Measurements from ENCODE around the gene AUP1.

AUP1 gene

GRCh38 chr2:74502720-74503505, 26.6 kb downstream of the AUP1 start:
- DNase-seq (ENCODE audit: low read depth in 2 of 2), result peak; percentile 90 to 92
- peak overlapping the region; percentile 67 to 69 for H3K4me3 ChIP-seq (replicated peaks in 1 of 2; ENCODE audit: low read depth in 2 of 2, low read length in 2 of 2)
- peak; percentile 34 for TF ChIP-seq CTCF (IDR thresholded peaks at IDR 0.05; ENCODE audit: low read depth, low read length)

DNA sequence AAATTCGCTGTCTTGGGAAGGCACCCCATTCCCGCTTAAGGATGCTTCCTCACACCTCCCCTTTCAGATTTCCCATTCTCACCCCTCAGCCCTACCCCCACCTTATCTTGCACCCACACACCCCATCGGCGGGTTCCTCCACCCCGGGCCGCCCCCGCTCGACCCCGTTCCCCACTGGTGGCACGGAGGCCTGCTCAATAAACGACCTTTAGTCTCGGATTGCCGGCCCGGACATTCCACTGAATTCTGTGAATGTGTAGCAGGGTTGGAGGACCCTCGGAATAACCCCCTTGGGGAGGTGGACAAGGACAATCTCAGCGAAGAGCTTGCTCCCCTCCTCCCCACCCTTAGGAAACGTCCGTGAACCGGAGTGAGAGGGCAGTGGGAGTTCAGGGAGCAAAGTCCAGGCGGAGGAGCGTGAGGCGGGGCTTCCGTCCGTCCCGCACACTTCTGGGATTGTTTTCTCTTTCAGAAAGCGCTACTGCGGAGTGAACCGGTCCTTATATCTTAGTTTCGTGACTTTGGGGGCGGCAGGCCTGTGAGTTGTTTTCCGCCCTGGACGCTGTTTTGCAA, 27.3 kb downstream of the AUP1 start:
- peak; percentile 19 to 28 for DNase-seq (ENCODE audit: low read depth in 2 of 2)
- H3K4me3 ChIP-seq (replicated peaks in 1 of 2; ENCODE audit: low read depth in 2 of 2, low read length in 2 of 2), result peak overlapping the region; percentile 67 to 69
- TF ChIP-seq CTCF (IDR thresholded peaks at IDR 0.05; ENCODE audit: low read depth, low read length), result no peak

DNA sequence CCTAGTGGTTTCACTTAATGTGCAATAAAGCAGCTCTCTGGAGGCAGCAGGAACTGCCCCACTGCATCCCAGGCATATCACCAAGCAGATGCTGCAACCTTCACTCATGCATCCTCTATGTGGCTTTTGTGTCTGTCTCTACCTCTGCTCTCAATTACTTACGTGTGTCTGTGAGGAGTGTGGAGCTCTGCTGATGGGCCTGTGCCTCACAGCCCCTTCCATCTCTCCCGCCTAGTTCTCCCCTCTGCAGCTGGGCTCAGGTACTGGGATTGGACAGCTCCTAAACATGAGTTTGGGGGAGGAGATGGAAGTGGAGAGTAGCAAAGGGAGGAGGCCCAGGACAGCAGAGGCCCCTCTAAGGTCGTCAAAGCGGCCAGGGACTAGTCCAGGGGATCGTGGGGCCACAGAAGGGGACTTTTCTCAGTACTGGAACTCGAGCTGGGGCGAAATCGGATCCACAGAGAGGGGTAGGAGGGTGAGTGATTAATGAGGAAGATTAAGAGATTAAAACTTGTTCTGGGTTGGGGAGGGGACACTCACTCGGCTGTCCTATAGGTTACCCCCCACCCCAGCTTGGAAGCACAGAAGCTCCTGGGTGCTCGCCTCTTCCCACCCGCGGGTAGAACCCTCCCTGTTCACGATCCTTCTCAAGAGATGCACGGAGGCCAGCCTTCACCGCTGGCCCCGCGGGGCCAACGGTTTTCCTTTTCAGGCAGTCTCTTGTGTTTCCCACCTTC, 28.0 kb downstream of the AUP1 start:
- DNase-seq (ENCODE audit: low read depth in 2 of 2), result no peak
- TF ChIP-seq CTCF (IDR thresholded peaks at IDR 0.05; ENCODE audit: low read depth, low read length), result no peak
- peak overlapping the region in 1 of 2 donors; percentile 69 for H3K4me3 ChIP-seq (replicated peaks in 1 of 2; ENCODE audit: low read depth in 2 of 2, low read length in 2 of 2)

GRCh38 chr2:74500578-74500946, 28.9 kb downstream of the AUP1 start:
- no peak for TF ChIP-seq CTCF (IDR thresholded peaks at IDR 0.05; ENCODE audit: low read depth, low read length)
- no peak for DNase-seq (ENCODE audit: low read depth in 2 of 2)
- no peak overlapping the region for H3K4me3 ChIP-seq (replicated peaks in 1 of 2; ENCODE audit: low read depth in 2 of 2, low read length in 2 of 2)

DNA sequence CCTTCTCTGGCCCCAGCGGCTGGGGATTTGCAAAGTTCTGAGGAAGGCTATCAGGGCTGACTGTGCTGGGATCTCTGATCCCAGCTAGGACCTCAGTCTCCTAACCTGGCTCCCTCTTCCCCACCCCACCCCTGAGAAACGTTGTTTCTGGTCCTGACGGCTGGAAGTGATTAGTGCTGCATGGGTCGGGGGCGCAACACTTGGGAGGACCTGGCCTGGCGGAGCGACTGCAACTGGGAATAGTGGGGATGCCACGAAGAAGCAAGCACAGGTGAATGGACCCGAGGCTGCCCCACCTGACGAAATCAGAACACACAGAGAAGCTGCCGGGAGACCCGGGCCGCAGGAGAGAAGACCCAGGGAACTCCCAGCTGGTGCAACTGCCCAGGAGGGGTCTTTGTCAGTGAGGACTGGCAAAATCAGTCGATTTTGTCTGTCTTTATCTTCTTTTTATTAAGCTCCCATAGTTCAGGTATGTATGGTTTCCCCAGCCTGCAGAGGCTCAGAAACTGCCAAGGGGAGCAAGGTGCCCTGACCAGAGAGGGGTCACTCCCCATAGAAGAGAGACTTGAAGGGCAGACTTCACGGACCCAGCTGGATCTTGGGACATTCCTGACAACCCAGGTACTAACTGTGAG, 29.4 kb downstream of the AUP1 start:
- H3K4me3 ChIP-seq (replicated peaks in 1 of 2; ENCODE audit: low read depth in 2 of 2, low read length in 2 of 2), result no peak overlapping the region
- no peak for TF ChIP-seq CTCF (IDR thresholded peaks at IDR 0.05; ENCODE audit: low read depth, low read length)
- no peak for DNase-seq (ENCODE audit: low read depth in 2 of 2)

DNA sequence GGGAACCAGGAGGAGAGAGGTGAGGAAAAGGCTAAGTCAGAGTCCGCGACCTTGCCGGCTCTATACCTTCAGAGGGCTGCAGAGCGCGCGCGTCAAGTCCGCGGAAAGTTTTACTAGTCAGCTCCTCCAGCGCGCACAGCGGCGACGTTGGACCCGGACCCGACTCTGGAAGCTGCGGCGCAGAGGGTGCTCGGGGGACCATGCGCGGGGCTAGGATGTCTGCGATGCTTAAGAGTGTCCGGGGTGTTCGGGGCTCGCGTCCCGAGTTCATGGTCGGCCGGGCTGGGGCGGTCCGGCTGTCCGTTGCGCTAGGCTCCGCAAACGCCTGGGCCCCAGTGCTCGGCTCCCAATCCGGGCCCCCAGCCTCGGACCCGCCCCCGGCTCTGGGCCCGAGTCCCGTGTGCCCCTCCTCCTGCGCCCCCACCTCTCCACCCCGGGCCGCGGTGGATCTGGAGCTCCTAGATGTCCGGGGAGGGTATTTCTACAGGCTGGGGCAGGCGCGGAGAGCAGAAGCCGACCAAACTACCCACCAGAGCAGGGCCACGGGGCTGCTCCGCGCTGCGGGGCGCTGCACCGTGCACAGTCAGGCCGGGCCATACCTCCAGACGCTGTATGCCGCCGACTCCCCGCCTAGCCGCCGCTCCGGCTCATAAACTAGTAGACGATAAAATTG, 30.1 kb downstream of the AUP1 start, which contains the start of gene LBX2:
LBX2 (minus strand) TSS at position 337 of the 673 bp plus-strand sequence; CDS start at position 271, 66 bp downstream.
- H3K4me3 ChIP-seq (replicated peaks in 1 of 2; ENCODE audit: low read depth in 2 of 2, low read length in 2 of 2), result peak within 1 kb of the TSS; percentile 35 to 39
- no peak for TF ChIP-seq CTCF (IDR thresholded peaks at IDR 0.05; ENCODE audit: low read depth, low read length)
- DNase-seq (ENCODE audit: low read depth in 2 of 2), result peak; percentile 33 to 35
